Hematopoietic multipotent progenitor cell treated with erythropoietin and hydrocortisone succinate and interleukin-3 and kit ligand, for 6 days (in vitro differentiated cells): ENCODE measurements around the gene SLC25A42.
"Not testable (repeated sequence)": the region's sequence is repeated elsewhere in the genome, so short reads cannot be mapped to it uniquely, and the experiment has no call there.

Experiments used
- DNase-seq: peaks from one replicate; pipeline ENCODE4 v3.0.0-alpha.2; 2015

Gene SLC25A42

GRCh38 chr19:19063183-19064097 is at the start of gene SLC25A42:
SLC25A42 (plus strand) TSS chr19:19063994; CDS start chr19:19096125, 32,131 bp downstream.
- peak; percentile 99 for DNase-seq

GRCh38 chr19:19021115-19021514 is 42.7 kb upstream of the SLC25A42 start:
- DNase-seq, result no peak

- no peak for DNase-seq
Observed at GRCh38 chr19:19022380-19022961, 41.3 kb upstream of the SLC25A42 start.

GRCh38 chr19:19023376-19023775 is 40.4 kb upstream of the SLC25A42 start:
- not testable (repeated sequence) for DNase-seq

- DNase-seq, result no peak
Observed at GRCh38 chr19:19025861-19026260, 37.9 kb upstream of the SLC25A42 start.

- peak; percentile 51 for DNase-seq
Observed at GRCh38 chr19:19026299-19026971, 37.4 kb upstream of the SLC25A42 start.

- DNase-seq, result no peak
Observed at GRCh38 chr19:19027228-19027627, 36.6 kb upstream of the SLC25A42 start.

GRCh38 chr19:19028526-19028925 is 35.3 kb upstream of the SLC25A42 start:
- no peak for DNase-seq

- peak; percentile 27 for DNase-seq
Observed at GRCh38 chr19:19031891-19032290, 31.9 kb upstream of the SLC25A42 start.

GRCh38 chr19:19032420-19033175 is 31.2 kb upstream of the SLC25A42 start:
- DNase-seq, result peak; percentile 96

- DNase-seq, result no peak
Observed at GRCh38 chr19:19033176-19033425, 30.7 kb upstream of the SLC25A42 start.

- DNase-seq, result peak; percentile 93
Observed at GRCh38 chr19:19033426-19034203, 30.2 kb upstream of the SLC25A42 start, which contains the start of the genes ARMC6 and SUGP2. ARMC6 (plus strand) TSS chr19:19033603; CDS start chr19:19034210, 607 bp downstream. SUGP2 (minus strand) TSS chr19:19033517; CDS start chr19:19031071, 2,446 bp downstream.

GRCh38 chr19:19034204-19034624 is 29.6 kb upstream of the SLC25A42 start:
- DNase-seq, result peak; percentile 98

GRCh38 chr19:19039901-19040300 is 23.9 kb upstream of the SLC25A42 start:
- peak; percentile 53 for DNase-seq

GRCh38 chr19:19040417-19040816 is 23.4 kb upstream of the SLC25A42 start:
- no peak for DNase-seq

GRCh38 chr19:19042732-19043280 is 21.0 kb upstream of the SLC25A42 start:
- no peak for DNase-seq

- DNase-seq, result no peak
Observed at GRCh38 chr19:19043481-19043880, 20.3 kb upstream of the SLC25A42 start.

- no peak for DNase-seq
Observed at GRCh38 chr19:19043881-19044280, 19.9 kb upstream of the SLC25A42 start.

GRCh38 chr19:19049406-19049805 is 14.4 kb upstream of the SLC25A42 start:
- no peak for DNase-seq

GRCh38 chr19:19050104-19050503 is 13.7 kb upstream of the SLC25A42 start:
- no peak for DNase-seq

GRCh38 chr19:19050731-19051130 is 13.1 kb upstream of the SLC25A42 start:
- DNase-seq, result no peak
